H1 (cell line): ENCODE measurements around the gene SLC4A1. TPM values are rescaled to one million over a fixed set of nuclear protein-coding genes. Genes with fewer than 3 reads are reported as not detected.

ENCODE experiments used
- ATF3 ChIP-seq: IDR thresholded peaks from 2 replicates; pipeline ENCODE4 v1.6.1; 2011; ENCODE audit warnings: low read depth, mild to moderate bottlenecking, low read length; ENCODE audit not compliant: insufficient read depth
- CBX8 ChIP-seq: fragments of 300-800, 300-1000 bp; sonication (generic); IDR thresholded peaks from 2 replicates; pipeline ENCODE4 v1.7.1; 2016; ENCODE audit warnings: low read depth, low read length, borderline replicate concordance
- JUN ChIP-seq: IDR thresholded peaks from 2 replicates; pipeline ENCODE4 v1.6.1; 2011; ENCODE audit warnings: low read depth, mild to moderate bottlenecking, improper control_type of control experiment, low read length
- polyA plus RNA-seq, 7 experiments: library from polyadenylated mRNA; depleted of rRNA in 3 of 7; stranded (reverse) in 5 of 7; unstranded in 2 of 7; fragments of >200 nt in 5 of 7; fragments of 200-250 nt in 2 of 7; gene quantifications; 1 replicate in 5 of 7; 2 replicates in 1 of 7; 4 replicates in 1 of 7; pipeline versions ENCODE4 v1.2.1 to v1.2.3, GENCODE V29; 2011 to 2013; ENCODE audit warnings: missing spikeins in 2 of 7, mixed read lengths in 2 of 7
- total RNA-seq: library from RNA; stranded (reverse); fragmentation: NEBNext Ultra II Directional; extraction: Animal tissue kit (Norgen Biotek cat#: 25700); gene quantifications from 2 replicates; pipeline ENCODE4 v1.2.1, GENCODE V29; 2021

SLC4A1 gene
- total and polyA plus RNA-seq, 2 of the 8 experiments (the other 6 are each of a cell fraction or from before 2014, with no cell fraction given): 0.08 TPM; not detected in 1

- TF ChIP-seq JUN (no peak), ATF3 (no peak), CBX8 (no peak)
These were observed 44.3 kb downstream of the SLC4A1 start (continued) for GRCh38 chr17:44223541-44224071.
